ENCODE results near the gene ANKRD36. TPM values are rescaled to one million over a fixed set of nuclear protein-coding genes. Genes with fewer than 3 reads are reported as not detected.
"Not testable (repeated sequence)": the region's sequence is repeated elsewhere in the genome, so short reads cannot be mapped to it uniquely, and the experiment has no call there.

The ANKRD36 gene
- polyA plus RNA-seq (2013, experiment 1 of 2; ENCODE audit: insufficient read length), result 4.3 TPM
- 6.0 TPM for polyA plus RNA-seq (2013, experiment 2 of 2; ENCODE audit: insufficient read length)

DNA sequence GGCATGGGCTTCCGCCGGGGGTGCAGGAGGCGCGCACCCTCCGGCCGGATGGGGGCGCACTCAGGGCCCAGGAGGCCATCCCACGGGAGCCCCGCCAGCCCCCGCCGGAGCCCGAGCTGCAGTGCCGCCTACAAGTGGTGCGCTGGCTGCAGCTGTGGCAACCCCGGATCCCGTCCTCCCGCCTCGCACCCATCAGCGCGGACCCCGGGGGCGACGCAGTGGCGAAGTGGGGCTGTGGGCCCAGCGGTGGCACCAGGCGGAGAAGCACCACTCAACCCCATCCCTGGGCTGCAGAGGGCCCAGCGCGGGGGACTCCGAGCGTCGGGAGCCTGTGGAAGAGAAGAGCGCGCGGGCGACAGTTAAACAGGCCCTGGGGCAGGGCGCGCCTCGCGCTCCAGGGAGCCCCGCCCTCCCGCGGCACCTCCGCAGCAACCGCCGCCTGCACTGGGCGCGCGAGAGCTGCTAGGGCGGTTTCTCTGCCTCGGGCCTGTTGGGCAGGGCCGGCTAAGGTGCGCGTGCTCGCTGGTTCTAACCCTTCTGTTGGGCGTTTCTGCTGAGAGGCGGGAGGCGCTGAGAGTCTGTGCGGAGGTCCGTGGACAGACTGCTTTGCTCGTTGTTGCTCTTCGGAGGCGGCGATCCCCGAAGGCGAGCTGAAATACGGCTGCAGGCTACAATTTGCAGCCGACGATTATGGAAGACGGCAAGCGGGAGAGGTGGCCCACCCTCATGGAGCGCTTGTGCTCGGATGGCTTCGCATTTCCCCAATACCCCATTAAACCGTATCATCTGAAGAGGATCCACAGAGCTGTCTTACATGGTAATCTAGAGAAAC lies at the start of gene ANKRD36:
TSS of gene ANKRD36 (plus strand) at position 104 of the 832 bp plus-strand sequence. CDS start at position 691, 587 bp downstream.
- DNase-seq, result peak; percentile 86

DNA sequence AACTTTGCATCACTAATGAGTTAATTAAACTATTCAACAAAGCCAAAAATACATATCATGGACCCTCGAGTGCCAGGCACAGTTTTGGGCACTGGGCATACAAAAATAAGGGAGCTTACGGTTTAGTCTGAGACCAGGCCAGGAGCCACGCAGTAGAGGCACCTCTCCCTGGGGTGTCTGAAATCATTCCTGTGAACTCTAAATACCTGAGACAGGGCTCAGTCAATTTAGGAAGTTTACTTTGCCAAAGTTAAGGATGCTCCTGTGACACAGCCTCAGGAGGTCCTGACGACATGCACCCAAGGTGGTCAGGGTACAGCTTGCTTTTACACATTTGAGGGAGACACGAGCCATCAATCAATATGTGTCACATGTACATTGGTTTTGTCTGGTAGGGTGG lies 46.9 kb upstream of the ANKRD36 start:
- DNase-seq, result not testable (repeated sequence)

DNA sequence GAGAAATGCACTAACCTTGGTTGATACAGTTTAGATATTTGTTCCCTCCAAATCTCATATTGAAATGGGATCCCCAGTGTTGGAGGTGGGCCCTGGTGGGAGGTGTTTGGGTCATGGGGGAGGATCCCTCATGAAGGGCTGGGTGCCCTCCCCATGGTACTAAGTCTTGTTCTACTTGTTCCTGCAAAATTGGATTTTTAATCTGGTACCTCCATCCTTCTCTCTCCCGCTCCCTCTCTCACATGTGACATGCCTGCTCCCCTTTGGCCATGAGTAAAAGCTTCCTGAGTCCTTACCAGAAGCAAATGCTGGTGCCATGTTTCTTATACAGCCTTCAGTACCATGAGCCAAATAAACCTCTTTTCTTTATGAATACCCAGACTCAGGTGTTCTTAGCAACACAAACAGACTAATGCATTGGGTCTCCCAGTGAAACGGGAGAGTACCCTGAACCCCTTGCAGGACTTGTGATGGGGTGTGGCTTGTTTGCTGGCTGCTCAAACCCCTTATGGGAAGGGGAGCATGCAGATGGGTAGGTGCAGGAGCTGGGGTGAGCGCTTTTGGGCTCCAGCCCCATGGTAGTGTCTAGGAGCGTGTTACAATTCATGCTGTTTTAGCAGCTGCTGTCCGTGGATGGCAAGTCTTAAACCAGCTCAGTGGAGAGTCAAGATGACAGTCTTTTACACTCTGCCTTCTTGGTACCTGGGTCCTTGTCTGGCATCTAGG lies 45.5 kb upstream of the ANKRD36 start:
- DNase-seq, result no peak

DNA sequence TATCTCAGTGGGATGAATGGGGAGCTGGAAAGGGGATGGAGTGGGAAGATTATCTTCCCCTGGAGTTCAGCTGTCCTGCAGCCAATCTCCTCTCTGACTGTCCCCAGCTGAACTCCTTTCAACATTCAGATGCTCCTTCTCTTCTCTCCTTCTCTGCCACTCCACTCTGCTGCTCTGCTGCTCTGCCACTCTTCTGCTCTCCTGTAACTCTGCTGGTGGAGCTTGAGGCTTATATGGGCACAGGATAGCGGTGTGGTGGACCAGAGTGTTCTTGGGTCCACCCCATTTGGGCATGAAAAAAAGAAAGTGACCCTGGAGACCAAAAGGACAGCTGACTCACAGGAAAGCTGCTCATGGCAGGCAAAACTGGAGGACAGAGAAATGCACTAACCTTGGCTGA lies 44.9 kb upstream of the ANKRD36 start:
- no peak for DNase-seq

DNA sequence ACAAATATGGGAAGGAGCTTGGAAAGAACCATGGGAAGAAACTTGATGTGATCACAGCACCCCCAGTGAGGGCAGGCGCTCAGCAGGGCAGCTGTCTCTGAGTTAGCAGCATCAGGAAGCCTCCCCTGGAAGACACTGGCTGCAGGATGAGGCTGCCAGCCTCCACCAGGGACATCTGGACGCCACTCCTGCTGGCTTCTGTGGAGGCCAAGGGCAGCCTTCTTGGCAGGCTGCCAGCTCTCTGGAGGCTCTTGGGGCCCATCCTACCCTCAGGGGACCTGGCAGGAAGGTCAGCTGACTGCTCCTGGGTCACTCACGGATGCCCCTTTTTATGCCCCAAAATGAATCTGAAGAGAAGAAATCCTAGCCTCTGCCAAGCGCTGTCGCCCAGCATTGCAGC lies 44.2 kb upstream of the ANKRD36 start:
- not testable (repeated sequence) for DNase-seq

- DNase-seq, result not testable (repeated sequence)
Measured at GRCh38 chr2:97070915-97071314, 42.0 kb upstream of the ANKRD36 start.

GRCh38 chr2:97077213-97077612 lies 35.7 kb upstream of the ANKRD36 start:
- DNase-seq, result not testable (repeated sequence)

DNA sequence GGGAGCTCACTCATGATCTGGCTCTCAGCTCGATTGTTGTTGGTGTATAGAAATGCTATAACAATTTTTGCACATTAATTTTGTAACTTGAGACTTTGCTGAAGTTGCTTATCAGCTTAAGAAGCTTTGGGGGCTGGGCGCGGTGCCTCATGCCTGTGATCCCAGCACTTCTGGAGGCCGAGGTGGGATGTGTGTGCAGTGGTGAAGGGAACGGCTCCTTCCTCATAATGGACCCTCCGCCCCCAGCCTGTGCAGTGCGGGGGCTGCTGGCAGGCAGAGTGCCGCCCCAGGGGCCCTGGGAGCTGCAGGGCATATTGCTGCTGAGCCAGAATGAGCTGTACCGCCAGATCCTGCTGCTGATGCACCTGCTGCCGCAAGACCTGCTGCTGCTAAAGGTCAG lies 32.1 kb upstream of the ANKRD36 start:
- not testable (repeated sequence) for DNase-seq

- not testable (repeated sequence) for DNase-seq
Measured at GRCh38 chr2:97082206-97082605, 30.7 kb upstream of the ANKRD36 start.

DNA sequence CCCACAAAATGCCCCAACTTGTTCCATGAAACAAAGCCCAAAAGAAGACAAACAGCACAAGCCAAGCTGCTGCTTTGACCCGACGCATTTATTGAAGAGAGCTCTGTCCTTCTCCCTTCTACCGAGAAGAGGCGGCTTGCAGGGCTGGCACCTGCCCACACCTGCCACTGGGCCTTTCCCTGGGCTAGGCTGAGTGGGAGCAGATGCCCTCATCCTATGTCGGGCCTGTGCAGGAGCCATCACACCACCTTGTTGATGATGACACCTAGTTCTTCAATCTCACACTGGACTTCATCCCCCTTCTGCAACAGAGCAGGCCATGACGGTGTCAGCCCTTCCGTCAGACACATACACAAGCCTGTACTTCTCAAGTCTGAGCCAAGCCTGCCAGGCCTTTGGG lies 29.4 kb upstream of the ANKRD36 start:
- not testable (repeated sequence) for DNase-seq

DNA sequence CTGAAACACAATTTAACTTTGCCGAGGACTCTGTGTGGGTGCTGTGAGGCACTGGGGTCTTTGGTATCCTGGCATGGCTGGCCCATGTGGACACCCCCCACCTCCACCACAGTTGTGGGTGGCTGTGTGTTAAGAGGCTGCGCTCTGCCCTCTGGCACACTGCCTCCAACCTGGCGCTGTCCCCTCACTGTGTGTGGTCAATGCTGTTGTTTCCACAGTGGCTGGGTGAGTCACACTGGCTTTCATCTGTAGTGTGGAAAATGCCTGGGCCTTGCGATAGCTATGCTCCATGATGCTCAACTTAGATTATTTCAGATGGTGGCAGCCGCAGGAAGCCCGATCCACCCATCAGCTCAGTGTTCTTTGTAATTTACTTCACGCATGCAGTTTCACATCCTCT lies 27.9 kb upstream of the ANKRD36 start:
- DNase-seq, result not testable (repeated sequence)

- not testable (repeated sequence) for DNase-seq
Measured at GRCh38 chr2:97088706-97089105, 24.2 kb upstream of the ANKRD36 start.

DNA sequence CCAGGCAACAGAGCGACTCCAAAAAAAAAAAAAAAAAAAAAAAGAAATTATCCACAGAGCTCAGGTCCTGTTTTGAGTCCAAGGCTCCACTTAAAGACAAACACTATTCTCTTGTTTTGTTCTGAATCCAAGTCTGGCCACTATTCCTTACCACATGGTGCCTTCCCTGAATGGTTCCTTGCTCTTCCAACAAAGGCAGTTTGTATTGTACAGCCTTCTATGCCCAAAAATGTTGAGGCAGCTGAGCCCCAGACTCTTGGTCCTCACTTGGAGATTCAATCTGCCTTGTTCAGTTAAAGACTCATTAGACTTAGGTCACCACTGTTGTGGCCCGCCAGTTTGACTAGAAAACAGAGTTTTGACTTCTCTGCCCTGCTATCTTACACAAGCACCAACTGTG lies 20.0 kb upstream of the ANKRD36 start:
- not testable (repeated sequence) for DNase-seq

- DNase-seq, result not testable (repeated sequence)
Measured at GRCh38 chr2:97093983-97094771, 18.8 kb upstream of the ANKRD36 start.

DNA sequence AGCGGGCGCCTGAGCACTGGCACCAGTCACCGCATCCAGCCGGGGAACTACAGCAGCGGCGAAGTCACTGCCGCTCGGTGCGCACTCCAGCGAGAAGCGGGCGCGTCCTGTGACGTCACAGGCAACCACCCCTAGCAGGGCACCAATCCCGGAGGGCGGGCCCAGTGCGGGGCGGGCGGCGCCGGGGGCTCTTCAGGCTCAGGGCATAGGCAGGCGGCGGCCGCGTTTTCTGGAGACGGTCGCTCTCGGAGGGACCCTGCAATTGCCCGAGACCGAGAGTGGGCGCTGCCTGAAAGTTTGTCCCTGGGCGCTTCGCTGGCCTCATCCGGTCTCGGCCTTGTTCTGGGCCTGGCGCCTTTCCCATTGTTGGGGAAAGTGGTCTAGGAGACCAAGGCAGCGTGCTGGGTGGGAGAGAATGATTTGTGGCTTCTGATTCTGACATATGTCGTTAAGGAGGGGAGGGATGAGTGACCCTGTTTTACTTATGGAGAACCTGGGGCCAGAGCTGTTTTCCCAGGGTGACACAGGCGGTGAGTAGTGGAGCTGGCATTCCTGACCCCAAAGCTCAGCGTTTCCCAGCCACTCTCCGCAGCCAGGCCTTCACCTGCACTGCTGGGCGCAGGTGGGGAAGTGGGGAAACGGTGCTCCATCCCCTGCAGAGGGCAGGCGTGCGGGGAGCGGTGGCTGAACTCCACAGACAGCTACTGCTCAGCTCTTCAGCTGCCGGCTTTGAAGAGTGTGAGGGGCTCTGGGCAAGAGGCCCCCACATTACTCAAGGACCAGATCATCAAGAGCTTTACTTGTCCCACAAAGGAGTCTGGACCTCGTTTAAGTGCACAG lies 18.0 kb upstream of the ANKRD36 start, which contains the start of gene FAHD2B:
TSS of gene FAHD2B (minus strand) at position 111 of the 840 bp plus-strand sequence. CDS start 3,176 bp downstream, outside the sequence.
- peak; percentile 70 for DNase-seq

GRCh38 chr2:97095661-97096060 lies 17.3 kb upstream of the ANKRD36 start:
- no peak for DNase-seq

DNA sequence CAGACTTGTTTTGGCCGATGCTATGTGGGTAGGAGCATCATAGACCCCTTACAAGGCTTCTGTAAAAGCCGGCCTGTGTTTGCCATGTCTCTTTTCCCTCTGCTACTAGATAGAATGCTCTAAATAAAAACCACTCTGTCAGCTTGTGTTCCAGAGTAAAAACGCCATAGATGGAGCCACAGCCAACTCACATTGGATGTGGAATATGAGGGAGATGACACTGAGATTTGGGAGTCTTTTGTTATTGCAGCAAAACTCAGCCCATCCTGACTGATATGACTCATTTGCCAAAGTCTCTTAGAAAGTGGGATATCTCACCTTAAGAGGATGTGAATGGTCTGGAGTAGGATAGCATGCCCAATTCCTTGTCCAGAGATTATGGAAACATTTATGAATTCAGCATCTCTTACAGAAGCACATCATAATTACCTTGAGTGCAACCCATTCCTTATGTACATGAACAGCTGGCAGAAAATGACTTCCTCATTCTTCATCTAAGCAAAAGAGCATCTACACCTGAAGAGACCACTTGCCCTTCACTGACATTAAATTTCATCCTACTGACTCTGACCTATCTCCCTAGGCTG lies 14.1 kb upstream of the ANKRD36 start:
- not testable (repeated sequence) for DNase-seq

DNA sequence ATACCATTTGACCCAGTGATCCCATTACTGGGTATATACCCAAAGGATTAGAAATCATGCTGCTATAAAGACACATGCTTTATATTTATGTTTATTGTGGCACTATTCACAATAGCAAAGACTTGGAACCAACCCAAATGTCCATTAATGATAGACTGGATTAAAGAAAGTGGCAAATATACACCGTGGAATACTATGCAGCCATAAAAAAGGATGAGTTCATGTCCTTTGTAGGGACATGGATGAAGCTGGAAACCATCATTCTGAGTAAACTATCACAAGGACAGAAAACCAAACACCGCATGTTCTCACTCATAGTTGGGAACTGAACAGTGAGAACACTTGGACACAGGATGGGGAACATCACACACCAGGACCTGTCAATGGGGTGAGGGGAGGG lies 6.1 kb upstream of the ANKRD36 start:
- DNase-seq, result not testable (repeated sequence)

GRCh38 chr2:97111246-97111645 lies 1.7 kb upstream of the ANKRD36 start:
- not testable (repeated sequence) for DNase-seq

GRCh38 chr2:97112320-97113049 lies 468 bp upstream of the ANKRD36 start:
- DNase-seq, result peak; percentile 43
